Measurements from ENCODE around the gene SORBS1.

SORBS1 gene

DNA sequence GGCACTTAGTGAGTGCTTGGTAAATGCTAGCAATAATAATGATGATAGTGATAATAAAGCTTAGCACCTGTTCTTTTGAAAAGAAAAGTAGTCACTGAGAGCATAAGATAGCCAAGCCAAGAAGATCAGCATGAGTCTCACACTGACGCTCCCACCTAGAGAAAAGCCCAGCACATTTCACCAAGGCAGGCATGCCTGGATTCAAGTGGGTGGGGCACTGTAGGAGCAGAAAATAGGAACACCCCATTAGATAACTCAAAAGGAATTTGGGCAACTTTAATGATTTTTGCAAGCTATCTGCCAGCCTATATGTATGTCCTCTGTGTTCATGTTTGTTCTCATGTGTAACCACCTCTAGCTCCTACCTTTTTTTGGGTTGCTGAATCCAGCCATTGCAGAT is 18.1 kb upstream of the SORBS1 start:
- H3K9me3 ChIP-seq (ENCODE audit: control insufficient read depth, insufficient read depth, low read length), result no peaks in the 10 kb centered on the region
- no peak overlapping the region for H3K4me3 ChIP-seq (ENCODE audit: low read depth, low read length)
- H3K9ac ChIP-seq (ENCODE audit: low read depth, low read length), result no peak overlapping the region
- H3K27me3 ChIP-seq (ENCODE audit: control insufficient read depth, insufficient read depth, low read length), result no peaks in the 10 kb centered on the region
- H3K36me3 ChIP-seq (ENCODE audit: control insufficient read depth, insufficient read depth, low read length), result no peaks in the 10 kb centered on the region
- no peak overlapping the region for H3K27ac ChIP-seq (ENCODE audit: low read depth, low read length)
- H3K4me1 ChIP-seq (ENCODE audit: control insufficient read depth, insufficient read depth, low read length), result no peaks in the 10 kb centered on the region

DNA sequence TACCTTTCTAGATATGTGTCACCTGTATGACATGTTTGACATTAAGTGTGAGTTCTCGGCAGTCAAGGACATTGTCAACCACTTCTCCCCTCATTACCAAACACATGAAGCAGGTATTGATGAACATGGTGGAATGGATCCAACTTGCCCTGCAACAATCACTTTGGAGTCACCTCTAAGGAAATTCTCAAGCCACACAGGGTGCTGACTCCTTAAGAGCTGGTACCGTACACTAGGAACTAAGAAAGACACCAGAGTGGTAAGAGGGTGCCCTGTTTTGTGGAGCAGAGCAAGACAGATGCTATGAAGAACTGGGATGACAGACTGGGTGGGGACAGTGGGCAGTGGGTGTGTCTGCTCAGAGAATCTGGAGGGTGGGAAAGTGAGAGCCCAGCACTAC is 17.4 kb upstream of the SORBS1 start:
- Histone ChIP-seq H3K4me3 (ENCODE audit: low read depth, low read length) (no peak overlapping the region), H3K36me3 (ENCODE audit: control insufficient read depth, insufficient read depth, low read length) (no peaks in the 10 kb centered on the region), H3K27me3 (ENCODE audit: control insufficient read depth, insufficient read depth, low read length) (no peaks in the 10 kb centered on the region)

GRCh38 chr10:95574649-95575365 is 13.6 kb upstream of the SORBS1 start:
- H3K4me1 ChIP-seq (ENCODE audit: control insufficient read depth, insufficient read depth, low read length), result 0 out of 2 replicates have a peak, but pooled peaks cover 4% of the 10 kb centered on the region
- H3K9ac ChIP-seq (ENCODE audit: low read depth, low read length), result no peak overlapping the region
- no peak overlapping the region for H3K4me3 ChIP-seq (ENCODE audit: low read depth, low read length)
- no peaks in the 10 kb centered on the region for H3K36me3 ChIP-seq (ENCODE audit: control insufficient read depth, insufficient read depth, low read length)
- no peak overlapping the region for H3K27ac ChIP-seq (ENCODE audit: low read depth, low read length)
- no peaks in the 10 kb centered on the region for H3K9me3 ChIP-seq (ENCODE audit: control insufficient read depth, insufficient read depth, low read length)
- H3K27me3 ChIP-seq (ENCODE audit: control insufficient read depth, insufficient read depth, low read length), result no peaks in the 10 kb centered on the region

More for the DNA sequence above, 17.4 kb upstream of the SORBS1 start:
- H3K4me1 ChIP-seq (ENCODE audit: control insufficient read depth, insufficient read depth, low read length), result no peaks in the 10 kb centered on the region
- no peak overlapping the region for H3K9ac ChIP-seq (ENCODE audit: low read depth, low read length)
- H3K27ac ChIP-seq (ENCODE audit: low read depth, low read length), result no peak overlapping the region
- H3K9me3 ChIP-seq (ENCODE audit: control insufficient read depth, insufficient read depth, low read length), result no peaks in the 10 kb centered on the region

GRCh38 chr10:95573964-95574604 is 12.9 kb upstream of the SORBS1 start:
- no peak overlapping the region for H3K27ac ChIP-seq (ENCODE audit: low read depth, low read length)
- H3K27me3 ChIP-seq (ENCODE audit: control insufficient read depth, insufficient read depth, low read length), result no peaks in the 10 kb centered on the region
- no peaks in the 10 kb centered on the region for H3K9me3 ChIP-seq (ENCODE audit: control insufficient read depth, insufficient read depth, low read length)
- H3K36me3 ChIP-seq (ENCODE audit: control insufficient read depth, insufficient read depth, low read length), result no peaks in the 10 kb centered on the region
- 0 out of 2 replicates have a peak, but pooled peaks cover 4% of the 10 kb centered on the region for H3K4me1 ChIP-seq (ENCODE audit: control insufficient read depth, insufficient read depth, low read length)
- no peak overlapping the region for H3K4me3 ChIP-seq (ENCODE audit: low read depth, low read length)
- no peak overlapping the region for H3K9ac ChIP-seq (ENCODE audit: low read depth, low read length)

DNA sequence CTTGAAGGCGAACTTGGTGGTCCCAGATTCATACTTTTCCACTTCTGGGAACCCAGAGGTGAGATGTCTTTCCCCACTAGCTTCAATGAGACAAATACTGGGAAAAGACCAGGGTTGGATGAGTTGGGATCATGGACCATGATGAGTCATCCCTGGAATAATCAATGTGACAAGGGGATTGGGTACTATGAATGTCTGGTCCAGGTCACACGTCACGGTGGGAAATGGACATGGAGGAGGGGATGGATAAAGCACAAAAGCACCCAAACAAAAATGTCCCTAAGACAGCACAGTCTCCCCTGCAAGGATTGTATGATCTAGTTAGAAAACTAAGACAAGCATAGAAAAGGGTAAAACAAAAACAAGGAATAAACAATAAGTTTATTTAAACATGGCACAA is 12.4 kb upstream of the SORBS1 start:
- Histone ChIP-seq H3K4me1 (ENCODE audit: control insufficient read depth, insufficient read depth, low read length) (0 out of 2 replicates have a peak, but pooled peaks cover 4% of the 10 kb centered on the region), H3K9me3 (ENCODE audit: control insufficient read depth, insufficient read depth, low read length) (no peaks in the 10 kb centered on the region), H3K27ac (ENCODE audit: low read depth, low read length) (no peak overlapping the region), H3K36me3 (ENCODE audit: control insufficient read depth, insufficient read depth, low read length) (no peaks in the 10 kb centered on the region), H3K27me3 (ENCODE audit: control insufficient read depth, insufficient read depth, low read length) (no peaks in the 10 kb centered on the region), H3K4me3 (ENCODE audit: low read depth, low read length) (no peak overlapping the region), H3K9ac (ENCODE audit: low read depth, low read length) (no peak overlapping the region)

DNA sequence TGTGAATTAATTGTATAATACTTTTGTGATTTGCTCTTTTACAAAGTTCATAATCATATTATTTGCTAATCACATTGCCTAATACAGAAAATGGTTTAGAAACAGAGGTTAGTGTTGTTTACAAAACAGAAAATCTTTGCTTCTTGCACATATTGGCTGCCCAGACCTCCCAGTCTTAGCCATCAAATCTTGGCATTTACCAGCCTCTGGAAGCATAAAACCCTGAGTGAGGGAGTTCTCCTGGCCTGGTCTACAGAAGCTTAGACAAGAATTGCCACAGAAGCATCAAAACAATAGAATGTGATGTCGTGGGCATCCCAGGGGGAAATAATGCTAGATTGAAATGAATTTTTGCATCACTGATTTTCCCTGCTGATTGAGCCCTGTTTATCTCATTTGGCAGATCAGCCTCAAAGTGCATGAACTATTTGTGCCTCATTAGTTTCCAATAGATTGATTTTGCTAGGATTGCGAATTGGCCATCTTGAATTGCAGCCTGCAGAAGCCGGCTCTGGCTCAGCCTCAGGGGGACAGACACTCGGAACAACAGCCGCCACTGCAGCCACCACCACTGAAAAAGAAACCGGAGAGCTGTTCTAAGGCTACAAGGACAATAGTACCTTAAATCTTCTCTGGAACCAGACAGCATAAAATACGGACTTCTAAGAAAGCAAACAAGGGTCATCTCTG is 11.1 kb upstream of the SORBS1 start:
- H3K36me3 ChIP-seq (ENCODE audit: control insufficient read depth, insufficient read depth, low read length), result no peaks in the 10 kb centered on the region
- H3K4me3 ChIP-seq (ENCODE audit: low read depth, low read length), result no peak overlapping the region
- H3K9ac ChIP-seq (ENCODE audit: low read depth, low read length), result no peak overlapping the region
- no peaks in the 10 kb centered on the region for H3K9me3 ChIP-seq (ENCODE audit: control insufficient read depth, insufficient read depth, low read length)
- no peaks in the 10 kb centered on the region for H3K27me3 ChIP-seq (ENCODE audit: control insufficient read depth, insufficient read depth, low read length)
- H3K4me1 ChIP-seq (ENCODE audit: control insufficient read depth, insufficient read depth, low read length), result 0 out of 2 replicates have a peak, but pooled peaks cover 4% of the 10 kb centered on the region
- H3K27ac ChIP-seq (ENCODE audit: low read depth, low read length), result no peak overlapping the region

DNA sequence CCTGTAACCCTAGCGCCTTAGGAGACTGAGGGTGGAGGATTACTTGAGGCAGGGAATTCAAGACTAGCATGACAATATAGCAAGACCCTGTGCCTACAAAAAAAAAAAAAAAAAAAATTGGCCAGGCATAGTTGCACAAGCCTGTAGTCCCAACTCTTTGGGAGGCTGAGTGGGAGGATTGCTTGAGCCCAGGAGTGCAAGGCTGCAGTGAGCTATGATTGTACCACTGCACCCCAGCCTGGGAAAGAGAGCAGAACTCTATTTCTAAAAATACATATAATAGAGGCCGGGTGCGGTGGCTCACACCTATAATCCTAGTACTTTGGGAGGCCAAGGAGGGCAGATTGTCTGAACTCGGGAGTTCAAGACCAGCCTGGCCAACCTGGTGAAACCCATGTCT is 10.2 kb upstream of the SORBS1 start:
- no peak overlapping the region for H3K9ac ChIP-seq (ENCODE audit: low read depth, low read length)
- 0 out of 2 replicates have a peak, but pooled peaks cover 4% of the 10 kb centered on the region for H3K4me1 ChIP-seq (ENCODE audit: control insufficient read depth, insufficient read depth, low read length)
- no peak overlapping the region for H3K27ac ChIP-seq (ENCODE audit: low read depth, low read length)
- no peak overlapping the region for H3K4me3 ChIP-seq (ENCODE audit: low read depth, low read length)
- H3K27me3 ChIP-seq (ENCODE audit: control insufficient read depth, insufficient read depth, low read length), result no peaks in the 10 kb centered on the region
- no peaks in the 10 kb centered on the region for H3K9me3 ChIP-seq (ENCODE audit: control insufficient read depth, insufficient read depth, low read length)
- no peaks in the 10 kb centered on the region for H3K36me3 ChIP-seq (ENCODE audit: control insufficient read depth, insufficient read depth, low read length)

DNA sequence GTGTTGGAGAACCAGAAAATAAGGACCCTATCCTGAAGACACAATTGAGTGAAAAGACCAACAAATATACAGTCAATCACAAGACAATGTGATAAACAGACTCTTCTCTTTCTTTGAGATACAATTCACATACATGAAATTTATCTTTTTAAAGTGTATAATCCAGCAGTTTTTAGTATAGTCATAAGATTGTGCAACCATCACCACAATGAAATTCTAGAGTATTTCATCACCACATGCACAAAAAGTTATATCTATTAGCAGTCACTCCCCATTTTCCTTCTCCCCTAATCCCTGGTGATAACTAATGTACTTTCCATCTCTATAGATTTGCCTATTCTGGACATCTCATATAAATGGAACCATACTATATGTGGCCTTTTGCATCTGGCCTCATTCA is 8.2 kb upstream of the SORBS1 start:
- no peak overlapping the region for H3K4me3 ChIP-seq (ENCODE audit: low read depth, low read length)
- no peaks in the 10 kb centered on the region for H3K36me3 ChIP-seq (ENCODE audit: control insufficient read depth, insufficient read depth, low read length)
- no peak overlapping the region for H3K9ac ChIP-seq (ENCODE audit: low read depth, low read length)
- H3K27ac ChIP-seq (ENCODE audit: low read depth, low read length), result no peak overlapping the region
- H3K27me3 ChIP-seq (ENCODE audit: control insufficient read depth, insufficient read depth, low read length), result no peaks in the 10 kb centered on the region
- H3K4me1 ChIP-seq (ENCODE audit: control insufficient read depth, insufficient read depth, low read length), result 0 out of 2 replicates have a peak, but pooled peaks cover 4% of the 10 kb centered on the region
- H3K9me3 ChIP-seq (ENCODE audit: control insufficient read depth, insufficient read depth, low read length), result no peaks in the 10 kb centered on the region

GRCh38 chr10:95567903-95568630 is 6.9 kb upstream of the SORBS1 start:
- H3K9ac ChIP-seq (ENCODE audit: low read depth, low read length), result no peak overlapping the region
- H3K4me1 ChIP-seq (ENCODE audit: control insufficient read depth, insufficient read depth, low read length), result 0 out of 2 replicates have a peak, but pooled peaks cover 4% of the 10 kb centered on the region
- H3K9me3 ChIP-seq (ENCODE audit: control insufficient read depth, insufficient read depth, low read length), result no peaks in the 10 kb centered on the region
- no peak overlapping the region for H3K27ac ChIP-seq (ENCODE audit: low read depth, low read length)
- no peaks in the 10 kb centered on the region for H3K36me3 ChIP-seq (ENCODE audit: control insufficient read depth, insufficient read depth, low read length)
- no peaks in the 10 kb centered on the region for H3K27me3 ChIP-seq (ENCODE audit: control insufficient read depth, insufficient read depth, low read length)
- H3K4me3 ChIP-seq (ENCODE audit: low read depth, low read length), result no peak overlapping the region

- Histone ChIP-seq H3K9me3 (ENCODE audit: control insufficient read depth, insufficient read depth, low read length) (no peaks in the 10 kb centered on the region), H3K4me3 (ENCODE audit: low read depth, low read length) (no peak overlapping the region), H3K4me1 (ENCODE audit: control insufficient read depth, insufficient read depth, low read length) (no peaks in the 10 kb centered on the region), H3K9ac (ENCODE audit: low read depth, low read length) (no peak overlapping the region), H3K36me3 (ENCODE audit: control insufficient read depth, insufficient read depth, low read length) (no peaks in the 10 kb centered on the region), H3K27ac (ENCODE audit: low read depth, low read length) (no peak overlapping the region), H3K27me3 (ENCODE audit: control insufficient read depth, insufficient read depth, low read length) (no peaks in the 10 kb centered on the region)
These were observed 5.0 kb upstream of the SORBS1 start for GRCh38 chr10:95566136-95566535.

Measured in HUES48 (cell line).